COLO829 (cell line): ENCODE results near the gene GH2.
"Not testable (repeated sequence)": the region's sequence is repeated elsewhere in the genome, so short reads cannot be mapped to it uniquely, and the experiment has no call there.

Experiments
- DNase-seq: peaks from one replicate; pipeline ENCODE4 v3.0.0; 2012; ENCODE audit warnings: low spot score

Gene GH2

DNA sequence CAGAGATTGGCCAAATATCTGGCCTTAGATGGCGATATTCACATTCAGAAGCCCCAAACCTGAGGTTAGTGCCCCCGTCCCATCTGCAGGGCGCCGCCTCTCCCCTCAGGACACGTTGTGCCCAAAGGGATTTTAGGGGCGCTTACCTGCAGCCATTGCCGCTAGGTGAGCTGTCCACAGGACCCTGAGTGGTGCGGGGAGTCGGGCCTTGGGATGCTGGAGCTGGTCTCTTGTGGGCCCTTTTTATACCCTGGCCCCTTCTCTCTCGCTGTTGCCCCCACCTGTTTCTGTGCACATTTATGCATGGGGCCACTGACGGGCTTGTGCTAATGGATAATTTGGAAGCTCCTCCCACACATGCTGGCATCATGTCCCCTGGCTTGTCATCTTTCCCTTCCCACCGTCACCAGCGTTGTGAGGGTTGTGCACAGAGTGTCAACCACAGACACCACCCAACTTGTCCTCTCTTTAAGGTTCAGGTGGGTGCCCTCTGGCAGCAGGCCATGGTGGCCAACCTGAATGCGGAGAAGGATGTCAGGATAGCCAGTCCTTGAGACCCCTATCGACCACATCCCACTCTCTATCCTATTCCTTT lies 29.4 kb upstream of the GH2 start, which contains the start of gene CSHL1:
Gene CSHL1, minus strand, starts transcription at position 218 of the 595 bp plus-strand sequence. Its CDS starts 62 bp downstream, at position 156.
- DNase-seq, result no peak

DNA sequence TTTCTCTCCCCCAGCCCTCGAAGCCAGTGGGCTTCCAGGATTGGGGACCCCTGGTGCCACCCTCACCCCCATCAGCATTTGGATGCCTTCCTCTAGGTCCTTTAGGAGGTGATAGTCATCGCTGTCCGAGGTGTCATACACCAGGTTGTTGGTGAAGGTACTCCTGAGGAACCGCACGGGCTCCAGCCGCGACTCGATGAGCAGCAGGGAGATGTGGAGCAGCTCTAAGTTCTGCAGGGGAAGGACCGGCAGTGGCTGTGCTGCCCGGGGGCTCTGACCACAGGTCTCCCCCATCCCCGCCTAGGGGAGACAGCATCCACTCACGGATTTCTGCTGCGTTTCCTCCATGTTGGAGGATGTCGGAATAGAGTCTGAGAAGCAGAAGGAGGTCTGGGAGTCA lies 28.4 kb upstream of the GH2 start:
- DNase-seq, result no peak

DNA sequence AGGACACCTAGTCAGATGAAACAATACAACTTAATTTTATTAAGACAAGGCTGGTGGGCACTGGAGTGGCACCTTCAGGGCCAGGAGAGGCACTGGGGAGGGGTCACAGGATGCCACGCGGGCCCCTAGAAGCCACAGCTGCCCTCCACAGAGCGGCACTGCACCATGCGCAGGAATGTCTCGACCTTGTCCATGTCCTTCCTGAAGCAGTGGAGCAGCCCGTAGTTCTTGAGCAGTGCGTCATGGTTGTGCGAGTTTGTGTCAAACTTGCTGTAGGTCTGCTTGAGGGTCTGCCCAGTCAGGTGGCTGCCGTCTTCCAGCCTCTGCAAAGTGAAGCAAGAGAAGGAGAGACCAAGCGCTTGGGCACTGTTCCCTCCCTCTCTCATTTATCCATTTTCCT lies 27.8 kb upstream of the GH2 start:
- not testable (repeated sequence) for DNase-seq

DNA sequence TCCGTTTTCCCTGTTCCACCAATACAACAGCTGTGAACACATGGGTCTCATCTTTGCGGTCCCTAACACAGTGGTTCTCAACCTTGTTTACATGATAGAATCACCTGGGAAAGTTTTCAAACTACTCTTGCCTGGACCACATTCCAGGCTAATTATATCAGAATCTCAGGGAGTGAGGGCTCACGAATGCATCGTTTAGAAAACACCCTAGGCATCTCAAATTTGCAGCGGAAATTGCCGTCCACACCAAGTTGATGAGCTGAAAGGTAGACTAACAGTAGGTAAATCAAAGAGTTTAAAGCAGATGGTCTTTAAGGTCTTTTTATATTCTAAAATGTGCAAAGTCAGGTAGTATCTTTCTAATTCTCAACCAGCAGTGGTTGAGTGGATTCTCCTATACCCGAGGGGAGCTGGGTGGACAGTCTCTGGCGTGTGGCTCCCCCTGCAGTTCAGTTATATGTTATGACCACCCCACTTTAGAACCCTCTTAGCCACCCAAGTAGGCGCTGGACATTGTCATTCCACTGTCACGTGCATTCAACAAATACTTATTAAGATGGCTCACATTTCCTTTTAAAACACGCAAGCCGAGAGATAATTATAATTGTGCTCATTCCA lies 25.5 kb upstream of the GH2 start:
- DNase-seq, result not testable (repeated sequence)

DNA sequence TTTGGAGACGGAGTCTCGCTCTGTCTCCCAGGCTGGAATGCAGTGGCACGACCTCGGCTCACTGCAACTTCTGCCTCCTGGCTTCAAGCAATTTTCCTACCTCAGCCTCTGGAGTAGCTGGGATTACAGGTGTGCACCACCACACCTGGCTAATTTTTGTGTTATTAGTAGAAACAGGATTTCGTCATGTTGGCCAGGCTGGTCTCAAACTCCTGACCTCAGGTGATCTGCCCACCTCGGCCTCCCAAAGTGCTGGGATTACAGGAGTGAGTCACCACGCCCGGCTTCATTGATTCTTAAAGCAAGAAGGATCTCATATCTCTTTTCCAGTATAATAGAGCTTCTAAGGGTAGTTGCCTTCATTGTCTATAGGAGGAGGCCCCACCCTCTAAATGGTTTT lies 23.1 kb upstream of the GH2 start:
- not testable (repeated sequence) for DNase-seq

DNA sequence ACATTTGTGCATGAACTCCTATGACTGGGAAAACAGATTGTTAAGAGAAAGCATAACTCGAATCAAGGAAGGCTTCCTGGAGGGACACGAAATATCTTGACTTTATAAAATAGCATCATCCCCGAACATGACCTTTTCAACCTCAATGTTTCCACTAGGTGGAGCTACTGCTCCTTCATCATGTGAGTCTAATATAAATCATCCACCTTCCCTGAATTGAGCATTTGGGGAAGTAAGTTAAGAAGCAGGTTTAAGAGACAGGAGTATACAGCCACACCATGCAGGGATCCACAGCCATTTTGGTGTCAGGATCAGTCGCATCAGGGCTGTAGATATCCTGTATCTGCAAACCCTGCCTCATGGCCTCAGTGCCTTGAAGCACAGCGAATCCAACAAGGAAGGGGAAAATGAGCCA lies 22.1 kb upstream of the GH2 start:
- not testable (repeated sequence) for DNase-seq

DNA sequence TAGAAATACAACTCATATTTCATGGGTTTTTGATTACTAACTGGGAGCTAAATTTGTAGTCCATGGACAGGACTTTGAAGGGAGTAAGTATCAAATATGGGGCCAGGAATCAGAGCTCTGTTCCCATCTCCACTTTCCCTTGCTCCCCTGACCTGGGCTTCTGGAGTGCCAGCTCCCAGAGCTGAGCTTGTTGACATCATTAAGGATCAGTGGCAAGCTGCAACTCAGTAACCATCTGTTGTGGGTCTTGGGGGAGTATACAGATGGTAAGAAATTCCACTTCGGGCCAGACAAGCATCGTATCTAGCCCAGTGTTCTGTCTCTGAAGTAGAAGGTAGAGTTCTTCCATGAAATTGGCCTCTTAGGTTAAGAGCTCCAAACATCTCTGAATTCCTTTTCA lies 20.2 kb upstream of the GH2 start:
- not testable (repeated sequence) for DNase-seq

DNA sequence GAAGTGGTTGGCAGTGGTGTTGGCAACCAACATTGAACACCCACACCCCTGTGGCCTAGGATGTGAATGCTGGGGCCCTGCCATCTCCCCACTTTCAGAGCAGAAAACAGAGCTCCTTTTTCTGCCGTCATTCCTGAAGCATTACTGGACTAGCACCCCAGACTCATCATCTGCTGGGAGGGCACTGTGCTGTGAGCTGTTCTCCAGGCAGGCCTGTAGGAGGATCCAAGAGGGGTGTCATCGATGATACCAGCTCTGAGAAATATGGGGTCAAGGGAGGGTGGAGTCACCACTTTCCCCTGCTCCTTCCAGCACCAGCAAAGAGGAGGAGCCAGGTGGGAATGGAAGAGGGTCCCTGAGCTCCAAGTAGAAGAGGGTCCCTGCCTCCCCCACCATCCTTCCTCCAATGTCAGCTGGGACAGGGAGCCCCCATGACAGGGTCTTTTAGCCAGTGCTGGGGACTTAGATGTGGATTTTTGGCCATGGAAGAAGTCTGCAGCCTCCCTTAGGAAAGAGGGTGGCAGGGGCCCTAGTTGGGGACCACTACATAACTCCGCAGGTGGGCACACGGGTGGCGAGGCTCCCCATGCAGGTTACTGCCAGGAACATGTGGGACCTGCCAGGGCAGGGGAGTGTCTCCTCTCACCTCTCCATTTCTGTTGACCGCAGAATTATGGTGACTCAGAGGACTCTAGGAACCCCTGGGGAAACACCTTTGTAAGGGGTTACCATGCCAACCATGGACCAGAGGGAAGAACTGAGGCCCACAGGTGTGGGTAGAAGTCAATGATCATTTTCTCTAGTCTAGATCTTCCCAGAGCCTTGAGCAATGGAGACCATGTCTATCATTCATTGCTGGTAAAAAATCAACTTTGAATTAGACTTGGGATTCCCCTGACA lies 17.4 kb upstream of the GH2 start:
- not testable (repeated sequence) for DNase-seq

DNA sequence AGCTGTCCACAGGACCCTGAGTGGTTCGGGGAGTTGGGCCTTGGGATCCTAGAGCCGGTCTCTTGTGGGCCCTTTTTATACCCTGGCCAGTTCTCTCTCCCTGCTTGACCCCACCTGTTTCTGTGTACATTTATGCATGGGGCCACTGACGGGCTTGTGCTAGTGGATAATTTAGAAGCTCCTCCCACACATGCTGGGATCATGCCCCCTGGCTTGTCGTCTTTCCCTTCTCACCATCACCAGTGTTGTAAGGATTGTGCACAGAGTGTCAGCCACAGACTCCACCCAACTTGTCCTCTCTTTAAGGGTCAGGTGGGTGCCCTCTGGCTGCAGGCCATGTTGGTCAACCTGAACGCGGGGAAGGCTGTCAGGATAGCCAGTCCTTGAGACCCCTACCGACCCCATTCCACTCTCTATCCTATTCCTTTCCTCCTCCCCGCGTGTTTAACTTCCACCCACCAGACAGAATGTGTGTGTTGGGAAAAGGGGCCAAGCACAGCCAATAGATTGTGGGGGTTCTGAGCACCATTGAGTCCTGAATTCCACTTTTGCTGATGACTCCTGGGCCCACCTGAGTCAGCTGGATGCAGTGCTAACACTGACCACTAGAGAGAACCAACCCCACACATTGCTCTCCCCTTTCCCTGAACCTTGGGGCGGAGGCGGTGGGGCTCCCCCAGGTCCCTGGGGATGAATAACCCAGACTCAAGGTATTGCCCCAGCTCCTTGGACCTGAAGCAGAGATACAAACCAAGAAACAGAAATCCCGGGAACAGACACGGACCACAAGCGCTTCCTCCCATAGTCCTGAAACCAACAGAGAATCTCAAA lies 15.0 kb upstream of the GH2 start, which contains the start of gene CSH1:
Gene CSH1, minus strand, starts transcription at position 51 of the 831 bp plus-strand sequence. CDS start 63 bp downstream, outside the sequence.
- DNase-seq, result not testable (repeated sequence)

DNA sequence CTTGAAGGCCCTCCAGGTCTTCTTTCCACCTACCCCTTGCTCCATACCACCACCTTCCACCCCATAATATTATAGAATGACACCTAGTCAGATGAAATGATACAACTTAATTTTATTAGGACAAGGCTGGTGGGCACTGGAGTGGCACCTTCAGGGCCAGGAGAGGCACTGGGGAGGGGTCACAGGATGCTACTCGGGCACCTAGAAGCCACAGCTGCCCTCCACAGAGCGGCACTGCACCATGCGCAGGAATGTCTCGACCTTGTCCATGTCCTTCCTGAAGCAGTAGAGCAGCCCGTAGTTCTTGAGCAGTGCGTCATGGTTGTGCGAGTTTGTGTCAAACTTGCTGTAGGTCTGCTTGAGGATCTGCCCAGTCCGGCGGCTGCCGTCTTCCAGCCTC lies 13.1 kb upstream of the GH2 start:
- DNase-seq, result not testable (repeated sequence)

DNA sequence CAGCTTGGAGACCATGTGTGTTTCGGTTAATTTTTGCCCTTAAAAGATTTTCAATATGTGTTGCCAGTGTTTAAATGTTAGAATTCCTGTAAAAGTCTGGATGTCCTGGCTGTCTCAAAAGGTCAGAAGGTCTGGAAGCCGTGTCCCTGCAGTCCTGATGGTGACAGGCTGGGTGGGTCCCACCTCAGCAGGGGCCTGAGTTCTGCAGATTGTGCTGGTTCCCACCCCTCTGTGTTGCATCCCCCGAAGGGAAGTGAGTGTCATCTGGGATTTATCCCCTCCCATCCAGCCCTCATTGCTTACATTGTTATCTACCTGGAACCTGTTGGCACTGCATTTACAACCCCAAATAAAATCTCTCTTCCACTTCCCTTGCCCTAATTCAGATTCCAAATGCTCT lies 12.3 kb upstream of the GH2 start:
- not testable (repeated sequence) for DNase-seq

DNA sequence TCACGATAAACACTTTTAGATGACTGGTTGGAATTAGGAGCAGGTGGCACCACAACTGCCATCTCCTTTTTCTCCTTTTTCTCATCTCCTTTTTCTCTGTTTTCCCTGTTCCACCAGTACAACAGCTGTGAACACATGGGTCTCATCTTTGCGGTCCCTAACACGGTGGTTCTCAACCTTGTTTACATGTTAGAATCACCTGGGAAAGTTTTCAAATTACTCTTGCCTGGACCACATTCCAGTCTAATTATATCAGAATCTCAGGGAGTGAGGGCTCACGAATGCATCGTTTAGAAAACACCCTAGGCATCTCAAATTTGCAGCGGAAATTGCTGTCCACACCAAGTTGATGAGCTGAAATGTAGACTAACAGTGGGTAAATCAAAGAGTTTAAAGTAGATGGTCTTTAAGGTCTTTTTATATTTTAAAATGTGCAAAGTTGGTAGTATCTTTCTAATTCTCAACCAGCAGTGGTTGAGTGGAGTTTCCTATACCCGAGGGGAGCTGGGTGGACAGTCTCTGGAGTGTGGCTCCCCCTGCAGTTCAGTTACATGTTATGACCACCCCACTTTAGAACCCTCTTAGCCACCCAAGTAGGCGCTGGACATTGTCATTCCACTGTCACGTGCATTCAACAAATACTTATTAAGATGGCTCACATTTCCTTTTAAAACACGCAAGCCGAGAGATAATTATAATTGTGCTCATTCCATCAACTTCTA lies 10.7 kb upstream of the GH2 start:
- DNase-seq, result not testable (repeated sequence)

DNA sequence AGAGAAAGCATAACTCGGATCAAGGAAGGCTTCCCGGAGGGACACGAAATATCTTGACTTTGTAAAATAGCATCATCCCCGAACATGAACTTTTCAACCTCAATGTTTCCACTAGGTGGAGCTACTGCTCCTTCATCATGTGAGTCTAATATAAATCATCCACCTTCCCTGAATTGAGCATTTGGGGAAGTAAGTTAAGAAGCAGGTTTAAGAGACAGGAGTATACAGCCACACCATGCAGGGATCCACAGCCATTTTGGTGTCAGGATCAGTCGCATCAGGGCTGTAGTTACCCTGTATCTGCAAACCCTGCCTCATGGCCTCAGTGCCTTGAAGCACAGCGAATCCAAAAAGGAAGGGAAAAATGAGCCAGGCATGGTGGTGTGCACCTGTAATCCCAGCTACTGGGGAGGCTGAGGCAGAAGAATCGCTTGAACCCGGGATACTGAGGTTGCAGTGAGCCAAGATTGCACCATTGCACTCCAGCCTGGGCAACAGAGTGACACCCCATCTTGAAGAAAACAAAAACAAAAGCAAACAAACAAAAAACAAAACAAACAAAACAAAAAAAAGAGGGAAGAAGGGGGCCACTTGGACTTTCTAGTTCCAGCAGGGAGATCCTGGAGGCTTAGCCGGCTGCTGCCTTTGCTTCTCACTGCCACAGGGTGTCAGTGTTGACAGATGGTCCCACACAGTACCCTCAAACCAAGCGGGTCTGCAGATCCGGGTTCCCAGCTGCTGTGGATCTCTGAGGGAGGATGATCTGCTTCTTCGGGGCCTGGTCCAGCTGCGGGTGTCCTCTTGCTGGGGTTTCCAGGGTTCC lies 7.5 kb upstream of the GH2 start:
- DNase-seq, result not testable (repeated sequence)

DNA sequence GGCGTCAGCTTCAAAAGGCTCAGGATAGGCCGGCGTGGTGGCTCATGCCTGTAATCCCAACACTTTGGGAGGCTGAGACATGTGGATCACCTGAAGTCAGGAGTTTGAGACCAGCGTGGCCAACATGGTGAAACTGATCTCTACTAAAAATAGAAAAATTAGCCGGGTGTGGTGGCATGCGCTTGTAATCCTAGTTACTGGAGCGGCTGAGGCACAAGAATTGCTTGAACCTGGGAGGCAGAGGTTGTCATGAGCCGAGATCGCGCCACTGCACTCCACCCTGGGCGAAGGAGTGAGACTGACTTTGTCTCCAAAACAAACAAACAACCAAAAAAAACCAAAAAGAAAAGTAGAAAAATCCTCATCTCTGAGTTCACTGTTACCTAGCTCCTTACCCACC lies 3.4 kb upstream of the GH2 start:
- DNase-seq, result not testable (repeated sequence)

DNA sequence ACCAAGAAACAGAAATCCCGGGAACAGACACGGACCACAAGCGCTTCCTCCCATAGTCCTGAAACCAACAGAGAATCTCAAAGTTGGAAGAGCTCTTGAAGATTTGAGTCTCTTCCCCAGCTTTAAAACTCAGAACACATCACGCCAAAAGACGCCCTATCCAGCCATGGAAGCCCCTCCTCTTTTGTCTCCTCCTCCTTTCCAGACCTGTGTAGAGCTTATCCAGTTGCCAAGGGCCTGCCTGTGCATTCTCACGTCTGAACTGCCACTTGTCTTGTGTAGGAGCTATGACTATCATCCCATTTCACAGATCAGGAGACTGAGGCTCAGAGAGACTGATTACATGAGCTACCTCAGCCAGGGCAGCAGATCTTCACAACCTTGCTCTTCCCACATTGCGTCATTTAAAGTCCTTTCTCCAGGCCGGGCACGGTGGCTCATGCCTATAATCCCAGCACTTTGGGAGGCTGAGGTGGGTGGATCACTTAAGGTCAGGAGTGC lies 932 bp upstream of the GH2 start:
- DNase-seq, result not testable (repeated sequence)

DNA sequence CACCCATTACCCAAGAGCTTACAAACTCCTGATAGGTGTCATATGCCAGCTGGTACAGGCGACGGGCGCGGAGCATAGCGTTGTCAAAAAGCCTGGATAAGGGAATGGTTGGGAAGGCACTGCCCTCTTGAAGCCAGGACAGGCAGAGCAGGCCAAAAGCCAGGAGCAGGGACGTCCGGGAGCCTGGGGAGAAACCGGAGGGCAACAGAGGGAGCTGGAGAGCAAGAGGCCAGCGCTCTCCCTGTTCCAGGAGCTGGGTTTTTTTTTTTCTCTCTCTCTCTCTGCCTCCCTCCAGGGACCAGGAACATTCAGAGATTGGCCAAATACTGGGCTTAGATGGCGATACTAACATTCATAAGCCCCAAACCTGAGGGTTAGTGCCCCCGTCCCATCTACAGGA lies 407 bp downstream of the GH2 start:
- DNase-seq, result not testable (repeated sequence)

DNA sequence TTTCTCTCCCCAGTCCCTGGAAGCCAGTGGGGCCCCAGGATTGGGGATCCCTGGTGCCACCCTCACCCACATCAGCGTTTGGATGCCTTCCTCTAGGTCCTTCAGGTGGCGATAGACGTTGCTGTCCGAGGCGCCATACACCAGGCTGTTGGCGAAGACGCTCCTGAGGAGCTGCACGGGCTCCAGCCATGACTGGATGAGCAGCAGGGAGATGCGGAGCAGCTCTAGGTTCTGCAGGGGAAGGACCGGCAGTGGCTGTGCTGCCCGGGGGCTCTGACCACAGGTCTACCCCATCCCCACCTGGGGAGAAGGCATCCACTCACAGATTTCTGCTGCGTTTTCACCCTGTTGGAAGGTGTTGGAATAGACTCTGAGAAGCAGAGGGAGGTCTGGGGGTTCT lies 1.0 kb downstream of the GH2 start:
- no peak for DNase-seq

DNA sequence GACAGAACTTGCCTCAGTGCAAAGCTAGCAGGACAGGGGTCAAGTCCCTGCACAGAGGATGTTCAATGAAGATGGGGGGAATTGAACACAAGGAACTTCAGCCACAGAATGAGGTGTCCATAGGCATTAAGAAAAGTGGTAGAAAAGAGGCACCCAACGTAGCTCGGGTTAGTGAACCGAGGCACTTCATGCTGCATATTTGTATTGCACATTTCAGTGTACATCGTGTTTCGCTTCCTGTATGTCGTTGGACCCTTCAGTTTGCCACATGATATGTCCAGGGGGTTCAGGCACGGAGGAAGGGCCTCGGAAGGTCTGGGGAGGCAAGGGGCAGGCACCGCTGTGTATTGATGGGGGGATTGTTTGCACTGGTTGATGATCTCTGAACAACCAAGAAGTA lies 3.3 kb downstream of the GH2 start:
- DNase-seq, result not testable (repeated sequence)

DNA sequence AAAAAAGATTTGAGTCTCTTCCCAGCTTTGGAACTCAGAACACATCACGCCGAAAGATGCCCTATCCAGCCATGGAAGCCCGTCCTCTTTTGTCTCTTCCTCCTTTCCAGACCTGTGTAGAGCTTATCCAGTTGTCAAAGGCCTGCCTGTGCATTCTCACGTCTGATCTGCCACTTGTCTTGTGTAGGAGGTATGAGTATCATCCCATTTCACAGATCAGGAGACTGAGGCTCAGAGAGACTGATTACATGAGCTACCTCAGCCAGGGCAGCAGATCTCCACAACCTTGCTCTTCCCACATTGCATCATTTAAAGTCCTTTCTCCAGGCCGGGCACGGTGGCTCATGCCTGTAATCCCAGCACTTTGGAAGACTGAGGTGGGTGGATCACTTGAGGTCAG lies 7.1 kb downstream of the GH2 start:
- not testable (repeated sequence) for DNase-seq

DNA sequence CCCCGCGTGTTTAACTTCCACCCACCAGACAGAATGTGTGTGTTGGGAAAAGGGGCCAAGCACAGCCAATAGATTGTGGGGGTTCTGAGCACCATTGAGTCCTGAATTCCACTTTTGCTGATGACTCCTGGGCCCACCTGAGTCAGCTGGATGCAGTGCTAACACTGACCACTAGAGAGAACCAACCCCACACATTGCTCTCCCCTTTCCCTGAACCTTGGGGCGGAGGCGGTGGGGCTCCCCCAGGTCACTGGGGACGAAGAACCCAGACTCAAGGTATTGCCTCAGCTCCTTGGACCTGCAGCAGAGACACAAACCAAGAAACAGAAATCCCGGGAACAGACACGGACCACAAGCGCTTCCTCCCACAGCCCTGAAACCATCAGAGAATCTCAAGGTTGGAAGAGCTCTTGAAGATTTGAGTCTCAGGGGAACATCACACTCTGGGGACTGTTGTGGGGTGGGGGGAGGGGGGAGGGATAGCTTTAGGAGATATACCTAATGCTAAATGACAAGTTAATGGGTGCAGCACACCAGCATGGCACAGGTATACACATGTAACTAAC lies 7.6 kb downstream of the GH2 start:
- DNase-seq, result not testable (repeated sequence)
